Heart left ventricle (tissue), 16 donors: ENCODE data around the gene ERP29. TPM values are rescaled to one million over a fixed set of nuclear protein-coding genes. Genes with fewer than 3 reads are reported as not detected.

Experiments
- ATAC-seq, 4 donors: fragments of 200-7000 bp; cut with Tn5 transposase; one replicate each; pipeline ENCODE4 v1.9.1; 2020 to 2022; ENCODE audit warnings: moderate library complexity in 4 of 4, mild to moderate bottlenecking in 3 of 4, moderate number of reproducible peaks in 1 of 4
- DNase-seq, 5 donors: peaks; one replicate each; pipeline ENCODE4 v3.0.0-alpha.2; 2020
- H3K27ac ChIP-seq, 12 donors: fragments of 200-600 bp; sonication (generic) in 4 of 12; one replicate each; pipeline versions ENCODE4 v1.5.0 to v1.8.0; 2016 to 2022; ENCODE audit warnings: mild to moderate bottlenecking in 2 of 12
- H3K27me3 ChIP-seq, 9 donors: fragments of 200-600 bp; sonication (generic) in 2 of 9; one replicate each; pipeline versions ENCODE4 v1.5.1 to v1.8.0; 2016 to 2022; ENCODE audit warnings: mild to moderate bottlenecking in 3 of 9
- H3K36me3 ChIP-seq, 9 donors: fragments of 200-600 bp; sonication (generic) in 2 of 9; one replicate each; pipeline versions ENCODE4 v1.5.0 to v1.8.0; 2018 to 2022; ENCODE audit warnings: mild to moderate bottlenecking in 2 of 9
- H3K4me1 ChIP-seq, 12 donors: fragments of 200-600 bp; sonication (generic) in 4 of 12; one replicate each; pipeline versions ENCODE4 v1.5.0 to v1.8.0; 2016 to 2022; ENCODE audit warnings: mild to moderate bottlenecking in 3 of 12
- H3K4me3 ChIP-seq, 12 donors: fragments of 200-600 bp; sonication (generic) in 4 of 12; one replicate each; pipeline versions ENCODE4 v1.5.0 to v1.8.0; 2017 to 2022; ENCODE audit warnings: mild to moderate bottlenecking in 9 of 12, moderate library complexity in 4 of 12
- H3K9me3 ChIP-seq, 12 donors: fragments of 200-600 bp; sonication (generic) in 4 of 12; one replicate each; pipeline versions ENCODE4 v1.5.0 to v1.8.0; 2016 to 2022; ENCODE audit warnings: mild to moderate bottlenecking in 1 of 12
- CTCF ChIP-seq, 12 donors: fragments of 200-600 bp; sonication (generic) in 4 of 12; IDR thresholded peaks; one replicate each; pipeline versions ENCODE4 v1.5.0 to v1.8.0; 2018 to 2022; ENCODE audit warnings: antibody characterized with exemption in 12 of 12, mild to moderate bottlenecking in 5 of 12
- POLR2A ChIP-seq, 2 donors: fragments of 450-650 bp; IDR thresholded peaks; one replicate each; pipeline ENCODE4 v1.6.1; 2017; ENCODE audit warnings: antibody characterized with exemption in 2 of 2, mild to moderate bottlenecking in 2 of 2, moderate library complexity in 2 of 2
- WGBS, 4 donors: extraction: QIAGEN DNeasy Blood & Tissue Kit in 2 of 4; methylation state at CpG; one replicate each; pipeline versions ENCODE4 v1.1.5 to v1.1.7; 2013 to 2018; 5-methylcytosine and 5-hydroxymethylcytosine counted together
- intact Hi-C, 10 donors: fragments of 100-400 bp; cut with DNase I; formaldehyde crosslinking; loops; one replicate each; pipeline versions ENCODE4 v1.11.1 to v1.14.2; 2022
- polyA plus RNA-seq, 2 donors: library from polyadenylated mRNA; stranded (reverse); fragments of 200-250 nt; gene quantifications; one replicate each; pipeline ENCODE4 v1.2.3, GENCODE V29; 2013
- total RNA-seq, 9 donors: library from RNA; depleted of rRNA in 2 of 9; stranded (reverse); fragments of >200 nt in 2 of 9; fragmentation: NEBNext Ultra II Directional in 3 of 9; extraction: Animal tissue kit (Norgen Biotek cat#: 25700) in 3 of 9; gene quantifications; one replicate each; pipeline versions ENCODE4 v1.1.0 to v1.2.4, GENCODE V29; 2016 to 2023
- donor health status: ischemic (EF 13 %, LVEDD 7.1; RV severe dilation, severe dysfunction).
- donor health status: healthy with polysubstance abuse.
- donor health status: DM: no; HTN: yes; CAD: no.
- donor health status: DM: no; HTN: no; CAD: no.
- donor health status: ischemic (EF 25% LVEDD 6.9; RV normal size, moderate dysfunction).
- donor health status: ischemic (EF 25% LVEDD 5.7; RV mildly dilated, moderate dysfunction).
- donor health status: healthy.
- donor health status: DM: yes; HTN: yes; CAD: no.
- donor health status: ischemic (EF 35%, LVEDD 5.7; RV mildly dilated, moderate dysfunction).
- donor health status: nonischemic (EF 11% LVEDD 7.7; RV severe dilation, severe dysfunction).
- donor health status: DM: yes; HTN: yes; CAD: no.
- donor health status: PGD.
- donor health status: ischemic (EF 29% LVEDD 5.4; RV normal size, mild dysfunction).
- donor health status: nonischemic (EF 23%, LVEDD 6.1; RV moderate dilation, normal function).

Gene ERP29
- total and polyA plus RNA-seq, 11 donors: 22.5 to 92.5 (median 55.9) TPM

- Histone ChIP-seq H3K9me3 (no peaks in the 10 kb centered on the region), H3K27me3 (no peaks in the 10 kb centered on the region), H3K27ac (peak overlapping the region in 1 of 12 donors; percentile 35), H3K36me3 (peaks cover 0 to 26% (median 0%) of the 10 kb centered on the region in 9 donors), H3K4me1 (peaks cover 0 to 44% (median 11%) of the 10 kb centered on the region in 12 donors), H3K4me3 (peak overlapping the region in 1 of 12 donors; percentile 30)
- no peak for TF ChIP-seq CTCF (IDR thresholded peaks at IDR 0.05)
- no peak for TF ChIP-seq POLR2A (IDR thresholded peaks at IDR 0.05)
- no peak for DNase-seq
- intact Hi-C loops: no loop called here
- WGBS, 4 donors: 67 to 75% (median 73%) methylated on average over 8 of the region's 8 CpGs
- ATAC-seq: peak in 3 of 4 donors; percentile 36 to 57 (median 46)
Measured at GRCh38 chr12:112000820-112001219, 12.4 kb upstream of the ERP29 start.

GRCh38 chr12:112001576-112001975, 11.7 kb upstream of the ERP29 start:
- ATAC-seq (no peak), DNase-seq (no peak)
- Histone ChIP-seq H3K4me3 (peak overlapping the region in 1 of 12 donors; percentile 30), H3K9me3 (no peaks in the 10 kb centered on the region), H3K36me3 (peaks cover 0 to 26% (median 0%) of the 10 kb centered on the region in 9 donors), H3K4me1 (peaks cover 0 to 43% (median 11%) of the 10 kb centered on the region in 12 donors), H3K27me3 (no peaks in the 10 kb centered on the region), H3K27ac (peak overlapping the region in 1 of 12 donors; percentile 35)
- no peak for TF ChIP-seq CTCF (IDR thresholded peaks at IDR 0.05)
- no peak for TF ChIP-seq POLR2A (IDR thresholded peaks at IDR 0.05)
- intact Hi-C loops: no loop called here

- no peak for ATAC-seq
- WGBS, 4 donors: 95 to 99% (median 98%) methylated on average over 3 of the region's 3 CpGs
Measured at GRCh38 chr12:112004041-112004440, 9.2 kb upstream of the ERP29 start.

More at GRCh38 chr12:112004041-112004440, 9.2 kb upstream of the ERP29 start:
- Histone ChIP-seq H3K4me3 (no peak overlapping the region), H3K27me3 (no peaks in the 10 kb centered on the region), H3K9me3 (no peaks in the 10 kb centered on the region), H3K4me1 (peaks cover 0 to 29% (median 2%) of the 10 kb centered on the region in 12 donors), H3K36me3 (peaks cover 0 to 26% (median 0%) of the 10 kb centered on the region in 9 donors), H3K27ac (no peak overlapping the region)
- intact Hi-C loops: no loop called here
- no peak for DNase-seq
- TF ChIP-seq CTCF (IDR thresholded peaks at IDR 0.05) (no peak), POLR2A (IDR thresholded peaks at IDR 0.05) (no peak)
